GM19099 (cell line): ENCODE measurements around the gene CTU1.

ENCODE experiments used
- POLR2A ChIP-seq: IDR thresholded peaks from 3 replicates; pipeline ENCODE4 v1.6.1; 2011; ENCODE audit warnings: low read depth; ENCODE audit not compliant: insufficient read length; ENCODE audit errors: extremely low read depth

Gene CTU1

DNA sequence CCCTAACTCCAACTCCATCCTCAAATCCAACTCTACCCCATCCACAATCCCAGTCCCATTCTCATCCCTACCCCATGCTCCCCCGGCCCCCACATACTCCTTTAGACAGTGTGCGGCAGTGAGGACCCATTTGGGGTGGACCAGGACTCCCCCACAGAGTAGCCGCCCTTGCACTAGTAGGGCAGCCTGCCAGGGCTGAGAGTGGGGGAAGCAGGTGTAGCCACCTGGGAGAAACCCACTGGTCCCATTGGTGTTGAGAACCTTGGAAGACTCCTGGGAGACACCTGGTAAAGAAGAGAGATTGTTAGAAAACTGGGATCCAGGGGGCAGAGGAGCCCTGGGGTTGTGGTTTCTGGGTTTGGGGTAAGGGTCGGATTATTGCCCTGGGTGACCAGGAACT is 47.9 kb downstream of the CTU1 start:
- no peak for TF ChIP-seq POLR2A

DNA sequence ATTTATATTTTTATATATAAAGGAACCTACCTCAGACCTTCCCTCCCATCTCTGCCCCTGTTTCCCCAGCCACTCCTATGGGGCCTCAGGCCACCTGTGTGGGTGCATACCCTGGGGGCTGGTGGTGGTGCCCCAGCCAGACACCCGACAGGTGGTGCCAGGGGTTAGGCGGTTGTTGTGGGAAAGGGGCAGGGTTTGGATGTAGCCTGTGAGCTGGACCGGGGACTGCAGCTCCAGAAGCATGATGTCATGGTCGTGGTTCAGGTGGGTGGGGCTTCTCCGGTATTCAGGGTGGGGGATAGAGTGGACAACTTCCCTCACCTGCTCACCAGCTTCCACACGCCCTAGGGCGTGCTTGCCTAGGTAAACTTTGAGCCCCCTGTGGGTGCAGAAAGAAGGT is 48.5 kb downstream of the CTU1 start:
- TF ChIP-seq POLR2A, result no peak

DNA sequence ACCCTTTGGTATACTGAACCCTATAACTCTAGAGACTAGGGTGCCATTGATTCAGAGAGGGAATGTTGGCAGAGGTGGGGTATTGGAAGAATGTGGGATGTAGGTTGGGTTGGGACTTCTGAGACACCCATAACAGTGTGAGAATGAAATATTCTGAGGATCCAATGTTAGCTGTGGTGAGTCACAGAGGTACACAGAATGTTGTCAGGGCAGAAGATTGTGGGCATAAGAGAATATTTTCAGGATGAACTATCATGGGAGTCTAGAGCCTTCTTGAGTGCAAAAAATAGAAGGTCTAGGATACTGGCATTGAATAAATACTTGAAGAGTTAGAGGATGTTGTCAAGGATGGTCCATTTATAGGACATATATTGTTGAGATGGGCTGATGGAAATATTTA is 52.3 kb downstream of the CTU1 start:
- no peak for TF ChIP-seq POLR2A
